WI38 (cell line): ENCODE results near the gene DHRS3.

Experiments used
- H3K4me3 ChIP-seq: 2 replicates; pipeline ENCODE4 v1.5.1; 2011; ENCODE audit warnings: low read depth, mild to moderate bottlenecking, control low read depth, low read length
- TF ChIP-seq, protein P1 (sequence below): IDR thresholded peaks from 2 replicates; pipeline ENCODE4 v1.5.1; 2012; ENCODE audit warnings: low read depth, mild to moderate bottlenecking, control low read depth, low read length

The DHRS3 gene

DNA sequence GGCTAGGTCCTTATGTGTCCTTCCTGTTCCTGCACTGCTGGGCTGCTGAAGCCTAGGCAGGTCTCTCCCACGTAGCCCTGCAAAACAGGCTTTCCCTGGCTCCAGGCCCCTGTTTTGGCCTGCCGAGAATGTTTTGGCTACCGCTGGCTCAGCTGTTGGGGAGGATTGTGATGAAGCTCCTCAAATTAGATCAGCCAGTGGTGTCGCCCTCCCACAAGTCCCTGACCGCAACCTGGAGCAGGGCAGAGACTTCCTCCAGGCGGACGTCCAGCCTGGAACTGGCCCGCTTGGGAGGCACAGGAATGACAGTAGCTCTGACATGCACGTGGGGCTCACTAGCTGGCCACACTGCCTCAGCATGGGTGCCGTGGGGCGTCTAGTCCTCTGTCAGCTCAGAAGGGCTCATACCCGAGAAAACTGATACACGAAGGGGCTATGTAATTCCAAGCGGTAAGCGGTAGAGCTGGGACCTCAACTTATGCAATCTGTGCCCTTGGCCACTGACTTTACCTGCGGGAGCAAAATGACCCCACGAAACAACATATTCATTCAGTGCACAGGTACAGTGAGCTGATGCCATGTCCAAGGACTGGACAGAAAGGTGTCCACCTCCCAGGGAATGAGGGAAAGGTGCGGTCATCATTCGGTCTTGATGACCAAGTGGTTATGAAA lies 26.6 kb downstream of the DHRS3 start:
- no peak overlapping the region for H3K4me3 ChIP-seq
- TF ChIP-seq, protein P1, sequence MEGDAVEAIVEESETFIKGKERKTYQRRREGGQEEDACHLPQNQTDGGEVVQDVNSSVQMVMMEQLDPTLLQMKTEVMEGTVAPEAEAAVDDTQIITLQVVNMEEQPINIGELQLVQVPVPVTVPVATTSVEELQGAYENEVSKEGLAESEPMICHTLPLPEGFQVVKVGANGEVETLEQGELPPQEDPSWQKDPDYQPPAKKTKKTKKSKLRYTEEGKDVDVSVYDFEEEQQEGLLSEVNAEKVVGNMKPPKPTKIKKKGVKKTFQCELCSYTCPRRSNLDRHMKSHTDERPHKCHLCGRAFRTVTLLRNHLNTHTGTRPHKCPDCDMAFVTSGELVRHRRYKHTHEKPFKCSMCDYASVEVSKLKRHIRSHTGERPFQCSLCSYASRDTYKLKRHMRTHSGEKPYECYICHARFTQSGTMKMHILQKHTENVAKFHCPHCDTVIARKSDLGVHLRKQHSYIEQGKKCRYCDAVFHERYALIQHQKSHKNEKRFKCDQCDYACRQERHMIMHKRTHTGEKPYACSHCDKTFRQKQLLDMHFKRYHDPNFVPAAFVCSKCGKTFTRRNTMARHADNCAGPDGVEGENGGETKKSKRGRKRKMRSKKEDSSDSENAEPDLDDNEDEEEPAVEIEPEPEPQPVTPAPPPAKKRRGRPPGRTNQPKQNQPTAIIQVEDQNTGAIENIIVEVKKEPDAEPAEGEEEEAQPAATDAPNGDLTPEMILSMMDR: no peak

DNA sequence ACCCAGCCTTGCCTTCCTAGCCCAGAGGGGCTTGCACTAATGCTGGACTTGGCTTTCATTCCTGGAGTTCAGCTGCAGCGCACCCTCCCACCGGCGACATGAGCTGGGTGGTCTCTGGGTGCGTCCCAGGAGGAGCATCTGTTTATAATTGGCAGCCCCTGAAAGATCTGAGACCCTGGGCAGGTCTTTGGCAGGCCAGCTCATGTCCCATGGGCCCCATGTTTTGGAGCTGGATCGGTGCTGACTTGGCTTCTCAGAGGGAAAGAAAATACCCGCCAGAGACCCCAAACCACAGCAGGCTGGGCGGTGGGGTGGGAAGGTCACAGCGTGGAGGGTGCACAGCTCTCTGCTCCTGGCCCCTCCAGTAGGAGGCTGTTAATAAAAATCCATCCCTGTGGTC lies 29.3 kb downstream of the DHRS3 start:
- no peak overlapping the region for H3K4me3 ChIP-seq
- TF ChIP-seq, protein P1: no peak

DNA sequence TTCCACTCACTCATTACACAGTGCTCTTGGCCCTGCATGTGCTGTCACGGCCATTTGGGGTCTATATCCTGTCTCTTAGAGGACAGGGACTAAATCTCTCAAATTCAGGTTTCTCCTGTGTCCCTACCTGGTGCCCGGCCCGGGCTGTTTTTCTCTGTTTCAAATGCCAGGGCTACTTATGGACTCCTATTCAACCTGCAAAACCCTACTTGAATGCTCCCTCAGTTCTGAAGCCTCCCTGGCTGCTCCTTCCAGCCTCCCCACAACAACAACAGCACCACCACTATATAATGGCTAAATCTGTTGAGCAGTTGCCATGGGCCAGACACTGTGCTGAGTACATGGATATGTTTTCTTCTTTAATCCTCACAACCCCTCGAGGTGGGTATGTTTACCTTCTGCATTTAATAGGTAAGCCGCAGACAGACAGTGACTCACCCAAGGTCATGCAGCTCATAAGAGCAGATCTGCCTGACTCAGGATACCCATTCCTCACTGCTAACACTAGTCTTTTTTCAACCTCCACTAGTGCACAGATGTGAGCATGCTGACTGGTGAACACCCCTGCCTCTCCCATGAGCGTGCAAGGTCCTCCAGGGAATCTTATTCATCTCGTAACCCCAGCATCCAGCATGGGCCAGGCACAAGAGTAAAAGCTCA lies 29.9 kb downstream of the DHRS3 start:
- TF ChIP-seq, protein P1: no peak
- no peak overlapping the region for H3K4me3 ChIP-seq

DNA sequence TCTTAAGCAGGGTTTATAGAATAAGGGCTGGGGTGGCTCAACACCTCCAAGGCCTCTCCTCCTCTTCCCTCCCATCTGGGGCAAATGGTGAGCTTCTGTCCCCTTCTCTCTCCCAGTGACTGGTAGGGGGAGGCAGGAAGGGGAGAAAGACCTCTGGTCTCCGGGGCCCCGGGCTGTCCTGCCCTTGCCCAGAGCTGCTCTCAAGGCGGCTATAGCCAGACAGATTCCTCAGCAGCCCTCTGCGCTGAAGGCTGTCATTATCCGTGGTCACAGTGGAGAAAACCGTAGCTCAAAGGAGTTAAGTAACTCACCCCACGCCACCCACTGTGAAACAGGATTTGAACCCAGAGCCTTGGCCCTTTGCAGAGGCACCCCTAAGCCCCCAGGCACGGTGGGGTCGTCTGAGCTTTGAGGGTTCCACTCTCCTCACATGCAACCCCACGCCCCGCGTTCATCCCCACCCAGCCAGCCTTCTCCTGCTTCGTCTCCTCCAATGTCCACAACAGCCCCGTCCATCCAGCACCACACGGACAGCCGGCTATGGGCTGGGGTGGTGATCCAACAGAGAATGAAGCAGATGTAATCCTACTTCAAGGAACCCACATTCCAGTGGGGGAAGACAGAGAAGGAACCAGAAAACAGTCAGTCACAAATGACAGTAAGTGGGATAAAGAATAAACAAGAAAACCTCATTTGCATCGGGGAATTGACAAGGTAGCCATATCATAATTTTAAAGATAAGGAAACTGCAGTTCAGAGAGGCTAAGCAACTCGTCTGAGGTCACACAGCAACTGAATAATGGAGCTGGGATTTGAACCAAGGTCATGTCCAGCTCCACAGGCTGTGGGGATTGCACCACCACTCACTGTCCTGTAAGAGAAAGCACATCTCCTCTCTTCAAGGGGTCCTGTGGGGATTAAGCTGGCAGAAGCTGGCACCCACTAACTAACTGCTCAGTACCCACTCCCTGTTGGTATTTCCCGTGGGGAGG lies 31.8 kb downstream of the DHRS3 start:
- TF ChIP-seq, protein P1: no peak
- no peak overlapping the region for H3K4me3 ChIP-seq

DNA sequence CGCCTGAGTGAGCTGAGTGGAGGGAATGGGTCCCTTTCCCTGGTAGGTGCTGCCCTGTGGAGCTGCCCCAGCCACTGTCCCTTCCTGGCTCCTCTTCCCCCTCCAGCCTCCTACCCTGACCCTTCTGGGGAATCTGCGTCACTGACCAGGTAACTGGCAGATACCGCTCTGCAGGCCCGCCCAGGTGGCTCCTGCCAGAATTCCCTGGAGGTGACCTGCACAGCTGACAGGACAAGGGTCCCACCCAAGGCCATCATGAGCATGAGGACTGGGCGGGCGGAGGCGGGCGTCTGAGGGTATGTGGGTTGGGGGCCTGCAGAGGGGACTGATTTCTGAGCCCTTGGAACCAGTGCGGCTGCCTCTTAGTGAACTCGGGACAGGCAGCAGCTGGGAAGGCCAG lies 32.5 kb downstream of the DHRS3 start:
- TF ChIP-seq, protein P1: no peak
- H3K4me3 ChIP-seq: no peak overlapping the region

DNA sequence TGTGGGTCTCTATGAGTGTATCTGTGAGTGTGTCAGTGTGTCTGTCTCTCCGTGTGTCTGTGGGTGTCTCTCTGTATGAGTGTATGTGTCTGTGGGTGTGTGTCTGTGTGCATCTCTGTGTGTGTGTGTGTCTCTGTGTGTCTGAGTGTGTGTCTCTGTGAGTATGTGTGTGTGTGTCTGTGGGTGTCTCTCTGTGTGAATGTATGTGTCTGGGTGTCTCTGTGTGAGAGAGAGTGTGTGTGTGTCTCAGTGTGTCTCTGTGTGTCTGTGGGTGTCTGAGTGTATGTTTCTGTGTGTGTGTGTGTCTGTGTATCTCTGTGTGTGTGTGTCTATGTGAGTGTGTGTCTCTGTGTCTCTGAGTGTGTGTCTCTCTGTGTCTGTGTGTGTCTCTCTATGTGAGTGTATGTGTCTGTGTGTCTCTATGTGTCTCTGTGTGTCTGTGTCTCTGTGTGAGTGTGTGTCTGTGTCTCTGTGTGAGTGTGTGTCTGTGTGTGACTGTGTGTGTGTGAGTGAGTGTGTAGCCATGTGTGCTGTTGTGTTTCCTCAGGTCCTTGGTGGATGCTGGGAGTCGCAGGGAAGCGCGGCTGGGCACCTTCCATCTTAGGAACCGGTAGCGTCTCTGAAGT lies 33.0 kb downstream of the DHRS3 start:
- TF ChIP-seq, protein P1: no peak
- no peak overlapping the region for H3K4me3 ChIP-seq
